HL-60 (cell line): ENCODE data around the gene PRKAG1.

Experiments
- GABPA ChIP-seq: IDR thresholded peaks from 2 replicates; pipeline ENCODE4 v1.6.1; 2012; ENCODE audit warnings: low read depth
- POLR2AphosphoS5 ChIP-seq: IDR thresholded peaks from 2 replicates; pipeline ENCODE4 v1.6.1; 2012; ENCODE audit warnings: low read depth
- SPI1 ChIP-seq: IDR thresholded peaks from 2 replicates; pipeline ENCODE4 v1.6.1; 2012; ENCODE audit warnings: low read depth, mild to moderate bottlenecking, borderline replicate concordance
- TF ChIP-seq, protein P1 (sequence below): IDR thresholded peaks from one replicate; pipeline ENCODE4 v1.5.1; 2011; ENCODE audit warnings: low read length, control low read depth, inconsistent platforms; ENCODE audit not compliant: insufficient read depth
- TF ChIP-seq, protein P2 (sequence below): IDR thresholded peaks from 2 replicates; pipeline ENCODE4 v1.6.1; 2012; ENCODE audit warnings: low read depth; ENCODE audit not compliant: insufficient replicate concordance

DNA sequence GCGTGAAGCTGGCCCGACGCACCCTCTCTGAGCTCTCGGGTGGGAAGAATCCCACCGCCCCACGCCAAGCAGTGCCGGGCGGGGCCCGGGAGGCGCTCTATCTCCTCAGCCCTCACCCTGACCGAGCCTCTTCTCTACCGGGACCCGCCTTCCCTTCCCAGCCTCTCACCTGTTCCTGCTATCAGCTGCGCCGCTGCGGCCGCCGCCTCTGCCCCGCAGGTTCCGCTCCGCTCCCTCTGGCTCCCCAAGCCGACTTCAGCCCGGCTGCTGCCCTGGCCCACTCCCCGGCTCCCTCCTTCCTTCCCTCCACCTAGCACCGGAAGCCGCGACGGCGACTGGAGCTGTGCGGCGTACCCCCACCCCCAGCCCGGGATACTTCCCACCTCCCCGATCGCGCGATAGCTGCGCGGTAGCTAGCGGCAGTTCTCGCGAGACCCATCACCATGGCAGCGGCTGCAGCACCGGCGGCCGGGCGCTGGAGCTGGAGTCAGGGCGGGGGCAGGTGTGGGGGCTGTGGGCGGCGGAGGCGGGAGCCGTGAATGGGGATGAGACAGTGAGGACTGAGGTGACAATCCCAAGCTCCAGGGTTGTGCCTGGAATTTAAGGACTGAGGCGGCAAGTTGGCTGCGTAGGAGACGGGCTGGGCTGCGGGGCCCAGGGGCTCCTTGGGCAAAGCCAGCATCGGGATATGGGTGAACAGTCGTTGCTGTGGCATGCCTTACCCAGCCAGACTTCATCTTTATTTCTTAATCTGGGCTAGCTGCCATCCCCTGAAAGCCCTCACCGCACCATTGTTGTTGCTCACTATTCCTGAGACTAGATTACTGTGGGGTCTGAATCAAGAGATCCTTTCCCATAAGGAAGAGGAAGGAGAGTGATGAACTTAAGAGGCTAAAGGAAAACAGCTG is 61.2 kb downstream of the PRKAG1 start, which contains the start of gene ARF3:
- TF ChIP-seq, protein P1, sequence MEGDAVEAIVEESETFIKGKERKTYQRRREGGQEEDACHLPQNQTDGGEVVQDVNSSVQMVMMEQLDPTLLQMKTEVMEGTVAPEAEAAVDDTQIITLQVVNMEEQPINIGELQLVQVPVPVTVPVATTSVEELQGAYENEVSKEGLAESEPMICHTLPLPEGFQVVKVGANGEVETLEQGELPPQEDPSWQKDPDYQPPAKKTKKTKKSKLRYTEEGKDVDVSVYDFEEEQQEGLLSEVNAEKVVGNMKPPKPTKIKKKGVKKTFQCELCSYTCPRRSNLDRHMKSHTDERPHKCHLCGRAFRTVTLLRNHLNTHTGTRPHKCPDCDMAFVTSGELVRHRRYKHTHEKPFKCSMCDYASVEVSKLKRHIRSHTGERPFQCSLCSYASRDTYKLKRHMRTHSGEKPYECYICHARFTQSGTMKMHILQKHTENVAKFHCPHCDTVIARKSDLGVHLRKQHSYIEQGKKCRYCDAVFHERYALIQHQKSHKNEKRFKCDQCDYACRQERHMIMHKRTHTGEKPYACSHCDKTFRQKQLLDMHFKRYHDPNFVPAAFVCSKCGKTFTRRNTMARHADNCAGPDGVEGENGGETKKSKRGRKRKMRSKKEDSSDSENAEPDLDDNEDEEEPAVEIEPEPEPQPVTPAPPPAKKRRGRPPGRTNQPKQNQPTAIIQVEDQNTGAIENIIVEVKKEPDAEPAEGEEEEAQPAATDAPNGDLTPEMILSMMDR, result no peak
- TF ChIP-seq GABPA (peak; percentile 56; the same call in 1 of the 2 replicates), SPI1 (peak; percentile 7; the same call in 1 of the 2 replicates), POLR2AphosphoS5 (peak; percentile 39; the same call in 1 of the 2 replicates)
- TF ChIP-seq, protein P2, sequence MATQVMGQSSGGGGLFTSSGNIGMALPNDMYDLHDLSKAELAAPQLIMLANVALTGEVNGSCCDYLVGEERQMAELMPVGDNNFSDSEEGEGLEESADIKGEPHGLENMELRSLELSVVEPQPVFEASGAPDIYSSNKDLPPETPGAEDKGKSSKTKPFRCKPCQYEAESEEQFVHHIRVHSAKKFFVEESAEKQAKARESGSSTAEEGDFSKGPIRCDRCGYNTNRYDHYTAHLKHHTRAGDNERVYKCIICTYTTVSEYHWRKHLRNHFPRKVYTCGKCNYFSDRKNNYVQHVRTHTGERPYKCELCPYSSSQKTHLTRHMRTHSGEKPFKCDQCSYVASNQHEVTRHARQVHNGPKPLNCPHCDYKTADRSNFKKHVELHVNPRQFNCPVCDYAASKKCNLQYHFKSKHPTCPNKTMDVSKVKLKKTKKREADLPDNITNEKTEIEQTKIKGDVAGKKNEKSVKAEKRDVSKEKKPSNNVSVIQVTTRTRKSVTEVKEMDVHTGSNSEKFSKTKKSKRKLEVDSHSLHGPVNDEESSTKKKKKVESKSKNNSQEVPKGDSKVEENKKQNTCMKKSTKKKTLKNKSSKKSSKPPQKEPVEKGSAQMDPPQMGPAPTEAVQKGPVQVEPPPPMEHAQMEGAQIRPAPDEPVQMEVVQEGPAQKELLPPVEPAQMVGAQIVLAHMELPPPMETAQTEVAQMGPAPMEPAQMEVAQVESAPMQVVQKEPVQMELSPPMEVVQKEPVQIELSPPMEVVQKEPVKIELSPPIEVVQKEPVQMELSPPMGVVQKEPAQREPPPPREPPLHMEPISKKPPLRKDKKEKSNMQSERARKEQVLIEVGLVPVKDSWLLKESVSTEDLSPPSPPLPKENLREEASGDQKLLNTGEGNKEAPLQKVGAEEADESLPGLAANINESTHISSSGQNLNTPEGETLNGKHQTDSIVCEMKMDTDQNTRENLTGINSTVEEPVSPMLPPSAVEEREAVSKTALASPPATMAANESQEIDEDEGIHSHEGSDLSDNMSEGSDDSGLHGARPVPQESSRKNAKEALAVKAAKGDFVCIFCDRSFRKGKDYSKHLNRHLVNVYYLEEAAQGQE, result no peak
